ENCODE measurements around the gene TEPSIN.

Gene TEPSIN

GRCh38 chr17:81265576-81265975 lies 26.7 kb upstream of the TEPSIN start:
- DNase-seq = no peak

- no peak for DNase-seq
Measured at GRCh38 chr17:81264640-81265039, 25.8 kb upstream of the TEPSIN start.

- no peak for DNase-seq
Measured at GRCh38 chr17:81263371-81264181, 24.7 kb upstream of the TEPSIN start.

DNA sequence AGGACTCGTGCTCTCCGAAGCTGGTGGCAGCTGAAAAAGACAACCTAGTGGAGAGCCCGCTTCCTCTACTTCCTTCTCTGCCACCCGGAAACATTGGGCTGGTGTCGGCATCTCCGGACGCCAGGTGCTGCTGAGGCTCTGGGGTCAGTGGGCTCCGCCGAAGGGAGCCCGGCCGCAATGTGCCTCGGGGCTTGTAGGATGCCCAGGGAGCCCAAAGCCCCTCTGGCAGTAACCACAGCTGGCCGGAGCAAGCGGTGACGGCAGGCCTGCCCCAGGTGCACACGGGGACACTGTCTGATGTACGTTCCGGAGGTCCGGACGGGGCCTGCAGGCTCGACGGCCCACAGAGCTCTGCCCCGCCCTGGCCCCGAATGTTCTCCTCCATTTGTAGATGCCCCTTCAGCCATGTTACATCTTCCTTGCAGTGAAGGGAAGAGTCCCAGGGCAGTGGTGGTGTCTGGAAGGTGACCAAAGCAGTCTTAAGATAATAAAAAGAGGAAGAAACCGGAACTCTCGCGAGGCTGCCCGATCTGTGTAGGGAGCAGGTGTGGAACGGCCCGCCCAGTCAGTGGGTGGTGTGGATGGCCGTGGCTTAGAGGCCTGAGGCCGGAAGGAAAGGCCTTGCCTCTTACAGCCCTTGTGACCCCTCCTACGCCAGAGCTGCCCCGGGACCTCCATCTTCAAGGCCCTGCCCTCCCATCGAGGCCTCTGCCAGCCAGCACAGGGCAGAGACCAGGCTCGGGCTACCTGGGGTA lies 22.9 kb upstream of the TEPSIN start:
- no peak for DNase-seq

DNA sequence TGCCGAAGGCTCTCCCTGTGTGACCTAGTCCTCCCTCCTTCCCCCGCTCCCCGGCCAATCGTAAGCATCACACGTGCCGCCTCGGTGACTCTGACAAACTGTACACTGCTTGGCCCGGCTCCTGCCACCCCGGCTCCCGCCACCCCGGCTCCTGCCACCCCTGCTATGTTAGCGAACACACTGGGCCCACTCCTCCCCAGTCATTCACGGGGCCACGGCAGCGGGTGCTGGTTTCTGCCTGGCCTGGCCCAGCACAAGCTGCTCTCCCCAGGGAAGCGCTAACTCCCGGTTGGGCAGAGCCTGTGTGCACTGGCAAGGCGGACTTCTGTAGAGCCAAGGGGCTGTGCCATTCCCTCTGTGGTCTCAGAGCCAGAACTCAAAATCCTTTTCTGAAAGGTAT lies 22.2 kb upstream of the TEPSIN start:
- DNase-seq = no peak

GRCh38 chr17:81260641-81261040 lies 21.8 kb upstream of the TEPSIN start:
- DNase-seq = no peak

DNA sequence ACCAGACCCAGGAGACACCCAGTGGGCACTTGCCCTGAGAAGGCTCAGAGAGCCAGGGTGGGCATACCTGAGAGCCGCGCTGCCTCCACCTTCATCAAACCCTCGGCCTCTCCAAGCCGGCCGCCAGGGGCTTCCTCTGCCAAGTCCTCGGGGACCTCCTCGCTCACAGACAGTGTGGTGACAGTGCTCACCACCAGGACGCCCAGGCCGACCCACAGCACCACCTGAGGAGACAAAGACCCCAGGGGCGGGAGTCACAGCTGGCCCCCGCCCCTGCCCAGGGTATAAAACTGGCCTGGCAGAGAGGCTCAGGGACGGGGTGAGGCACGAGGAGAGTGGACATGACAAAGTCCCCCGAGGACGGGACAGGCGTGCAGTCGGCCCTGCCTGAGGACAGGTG lies 21.3 kb upstream of the TEPSIN start:
- no peak for DNase-seq

- DNase-seq = no peak
Measured at GRCh38 chr17:81259058-81259605, 20.3 kb upstream of the TEPSIN start.

- no peak for DNase-seq
Measured at GRCh38 chr17:81258292-81258691, 19.4 kb upstream of the TEPSIN start.

DNA sequence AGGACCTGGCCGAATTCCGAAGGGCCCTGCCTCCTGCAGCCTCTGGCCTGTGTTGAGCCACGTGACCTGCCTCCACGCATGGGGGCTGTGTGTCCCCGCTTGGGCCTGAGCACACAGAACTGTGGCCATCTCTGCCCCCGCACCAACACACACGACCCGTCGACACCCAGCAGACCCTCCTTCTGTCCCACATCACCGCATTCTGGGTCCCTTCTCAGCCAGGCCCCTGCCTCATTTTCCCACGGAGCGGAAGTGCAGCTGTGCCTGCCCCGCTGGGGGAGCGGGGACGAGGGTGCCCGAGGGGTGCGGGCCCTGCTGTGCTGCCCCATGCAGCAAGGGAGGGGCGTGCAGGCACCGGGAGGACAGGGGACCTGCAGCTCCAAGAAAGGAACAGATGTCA lies 18.7 kb upstream of the TEPSIN start:
- no peak for DNase-seq

DNA sequence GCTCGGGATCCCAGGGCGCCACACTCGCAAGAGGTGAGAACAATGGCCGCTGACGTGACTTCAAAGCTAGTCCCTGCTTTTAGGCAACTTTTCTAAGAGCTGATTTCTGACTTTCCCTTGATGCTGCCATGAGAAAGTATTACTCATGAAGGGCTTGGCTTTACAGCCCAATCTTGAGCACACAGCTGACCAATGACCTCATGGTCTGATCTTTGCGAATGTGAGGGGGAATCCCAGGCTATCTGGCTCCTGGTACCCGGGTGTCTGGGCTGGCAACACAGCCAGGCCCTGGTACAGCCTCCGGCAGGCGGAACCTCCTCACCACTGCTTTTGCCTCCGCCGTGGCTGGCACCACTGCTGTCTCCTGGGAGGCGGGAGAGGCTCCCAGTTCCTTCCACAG lies 17.8 kb upstream of the TEPSIN start:
- DNase-seq = no peak

GRCh38 chr17:81254955-81255717 lies 16.3 kb upstream of the TEPSIN start:
- no peak for DNase-seq

- no peak for DNase-seq
Measured at GRCh38 chr17:81253358-81254131, 14.7 kb upstream of the TEPSIN start.

GRCh38 chr17:81252987-81253329 lies 14.1 kb upstream of the TEPSIN start:
- DNase-seq = no peak

GRCh38 chr17:81252326-81252986 lies 13.6 kb upstream of the TEPSIN start:
- peak; percentile 53 for DNase-seq

DNA sequence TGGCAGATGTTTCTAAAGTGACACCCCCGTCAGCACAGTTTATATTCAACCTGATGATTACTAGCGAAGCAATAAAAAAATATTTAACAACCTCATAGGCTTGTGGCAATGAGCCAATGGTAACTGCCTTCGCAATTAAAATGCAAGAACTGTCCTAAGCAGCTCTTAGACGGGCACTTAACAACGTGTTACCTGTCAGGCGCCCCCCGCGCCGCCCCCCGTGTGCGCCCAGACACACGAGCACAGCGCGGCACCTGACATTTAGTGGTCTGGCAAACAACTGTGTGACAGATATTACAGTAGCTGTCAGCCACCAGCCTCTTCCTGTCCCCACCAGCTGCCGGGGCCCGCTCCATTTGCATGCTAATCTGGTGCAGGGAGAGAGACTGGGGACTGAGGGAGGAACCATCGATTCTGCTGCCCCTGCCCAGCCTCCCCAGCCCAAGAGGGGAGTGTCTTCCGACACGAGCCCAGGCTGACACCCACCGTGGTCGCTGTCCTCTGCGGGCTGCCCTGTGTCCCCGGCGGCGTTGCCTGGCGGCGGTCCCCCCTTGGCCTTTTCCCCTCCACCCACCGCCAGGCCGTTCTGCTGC lies 12.9 kb upstream of the TEPSIN start:
- peak; percentile 98 for DNase-seq

DNA sequence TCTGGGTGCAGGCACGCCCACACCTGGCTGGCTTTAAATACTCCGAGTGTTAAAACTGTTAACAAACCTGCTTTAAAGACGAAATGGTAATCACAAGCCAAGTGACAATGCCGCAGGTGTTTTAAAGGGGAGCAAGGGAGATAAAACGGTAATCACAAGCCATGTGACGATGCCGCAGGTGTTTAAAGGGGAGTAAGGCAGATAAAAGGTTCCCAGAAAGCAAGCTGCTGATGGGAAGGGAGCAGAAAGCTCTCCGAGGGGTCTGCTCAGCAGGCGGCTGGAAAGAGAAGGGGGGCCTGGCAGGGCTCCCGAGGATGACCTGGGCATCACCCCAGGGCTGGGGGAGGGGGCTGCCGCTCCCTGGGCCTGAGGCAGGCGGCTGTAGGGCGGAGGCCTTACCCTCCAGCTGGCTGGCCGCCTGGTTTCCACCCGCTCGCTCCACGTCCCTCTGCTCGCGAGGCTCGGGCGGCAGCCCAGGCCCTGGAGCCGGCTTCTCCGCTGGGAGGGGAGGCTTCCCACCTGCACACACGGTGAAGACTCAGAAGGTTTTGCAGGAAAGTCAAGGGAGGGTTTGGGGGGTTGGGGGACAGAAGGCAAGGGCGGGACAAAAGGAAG lies 12.3 kb upstream of the TEPSIN start:
- peak; percentile 98 for DNase-seq

GRCh38 chr17:81250286-81251093 lies 11.6 kb upstream of the TEPSIN start:
- no peak for DNase-seq

DNA sequence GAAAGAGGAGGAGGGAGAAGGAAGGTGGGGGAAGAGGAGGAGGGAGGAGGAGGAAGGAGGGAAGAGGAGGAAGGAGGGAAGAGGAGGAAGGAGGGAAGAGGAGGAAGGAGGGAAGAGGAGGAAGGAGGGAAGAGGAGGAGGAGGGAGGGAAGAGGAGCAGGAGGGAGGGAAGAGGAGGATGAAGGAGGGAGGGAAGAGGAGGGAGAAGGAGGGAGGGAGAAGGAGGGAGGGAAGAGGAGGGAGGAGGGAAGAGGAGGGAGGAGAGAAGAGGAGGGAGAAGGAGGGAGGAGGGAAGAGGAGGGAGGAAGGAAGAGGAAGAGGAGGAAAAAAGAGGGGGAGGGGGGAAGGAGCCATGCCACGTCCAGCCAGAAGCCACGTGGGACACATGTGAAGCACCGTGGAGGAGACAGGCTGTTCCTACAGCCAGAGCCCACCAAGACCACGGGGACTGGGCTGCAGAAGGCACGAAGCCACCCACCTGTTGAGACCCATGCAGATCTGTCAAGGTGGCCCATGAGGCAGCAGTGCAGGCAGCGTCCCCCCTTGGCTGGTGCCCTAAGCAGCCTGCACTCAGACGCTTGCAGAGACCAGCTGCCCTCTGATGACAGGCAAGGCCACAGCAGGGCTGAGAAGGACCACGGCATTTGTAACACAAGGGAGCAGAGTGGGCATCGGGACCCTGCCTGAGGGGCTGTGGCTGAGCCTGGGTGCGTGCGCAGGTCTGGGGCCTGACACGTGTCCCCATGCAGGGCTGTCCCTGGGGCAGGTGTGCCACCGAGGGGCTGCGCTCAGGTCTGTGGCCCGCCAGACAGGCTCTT lies 10.6 kb upstream of the TEPSIN start:
- no peak for DNase-seq
